Measurements from ENCODE around the gene TNFSF10. TPM values are rescaled to one million over a fixed set of nuclear protein-coding genes. Genes with fewer than 3 reads are reported as not detected.
A peak's percentile ranks its signal among the peaks of the same experiment; 100 is the strongest.

TNFSF10 gene
- total and polyA plus RNA-seq, 2 of the 4 experiments (the other 2 are of a cell fraction): 0.63 to 1.3 TPM

DNA sequence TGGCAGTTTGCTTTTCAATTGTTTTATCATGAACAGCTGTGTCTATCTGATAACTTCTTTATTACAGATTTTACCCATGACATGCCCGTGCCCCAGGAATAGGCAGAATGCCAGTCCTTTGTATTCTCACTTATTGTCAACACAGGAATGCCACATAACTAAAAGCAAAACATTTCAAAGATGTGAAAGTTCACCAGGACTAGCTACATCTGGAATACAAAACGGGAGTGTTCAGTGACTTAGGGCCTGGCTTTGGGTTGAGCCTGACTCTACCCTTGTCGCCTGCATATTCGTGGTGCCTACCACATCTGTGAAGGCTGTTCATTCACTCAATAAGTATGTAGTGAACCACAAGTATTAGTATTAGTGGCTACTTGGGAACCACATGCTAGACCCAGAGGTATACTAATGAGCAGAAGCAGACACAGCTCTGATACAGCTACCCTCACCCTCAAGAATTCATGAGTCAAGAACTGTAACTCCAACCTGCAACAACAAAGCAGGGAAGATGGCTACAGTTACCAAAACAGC is 2.9 kb downstream of the TNFSF10 start:
- Histone ChIP-seq H3K4me3 (ENCODE audit: insufficient read depth, low read depth, low read length) (no peak overlapping the region), H2BK20ac (ENCODE audit: low read depth, low read length) (peak overlapping the region; percentile 30; the same call in 1 of the 2 replicates), H4K5ac (ENCODE audit: low read depth, low read length) (no peak overlapping the region), H4K91ac (ENCODE audit: insufficient read depth, low read depth, low read length) (no peak overlapping the region), H2BK5ac (ENCODE audit: low read depth, low read length, poor library complexity, severe bottlenecking) (peak overlapping the region; percentile 55), H3K27me3 (ENCODE audit: control insufficient read depth, insufficient read depth, low read length) (no peaks in the 10 kb centered on the region), H2AFZ (replicated peaks; ENCODE audit: low read length, poor library complexity) (no peak overlapping the region), H3K4me2 (ENCODE audit: low read depth, low read length) (peak overlapping the region; percentile 4; the same call in 1 of the 2 replicates), H3K14ac (replicated peaks; ENCODE audit: low read depth, low read length) (0 out of 2 replicates have a peak overlapping the region, but pooled peaks have one; percentile 25), H4K8ac (ENCODE audit: low read depth in 2 of 2, low read length in 2 of 2) (0 out of 4 replicates have a peak overlapping the region, but pooled peaks of 1 of the 2 experiments have one; percentile 26), H3K23ac (ENCODE audit: low read depth, low read length) (no peak overlapping the region), H3K18ac (ENCODE audit: low read depth, low read length) (peak overlapping the region; percentile 17; the same call in 1 of the 2 replicates), H2AK5ac (ENCODE audit: low read depth, low read length) (no peak overlapping the region), H3K36me3 (ENCODE audit: control insufficient read depth, insufficient read depth, low read length) (no peaks in the 10 kb centered on the region), H3K27ac (ENCODE audit: insufficient read depth, low read length) (no peak overlapping the region), H2BK15ac (ENCODE audit: low read depth, low read length) (no peak overlapping the region; the same call in 2 of the 3 replicates), H3K56ac (ENCODE audit: extremely low read depth, insufficient read depth, low read length) (no peak overlapping the region), H4K20me1 (ENCODE audit: insufficient read depth, low read length) (no peaks in the 10 kb centered on the region), H3K9me1 (ENCODE audit: insufficient read depth, low read length) (peaks cover 9% of the 10 kb centered on the region), H3K9me3 (ENCODE audit: control insufficient read depth, insufficient read depth, low read length) (no peaks in the 10 kb centered on the region), H2BK120ac (ENCODE audit: low read depth, low read length) (no peak overlapping the region), H3K4me1 (ENCODE audit: control insufficient read depth, insufficient read depth, low read length) (peaks cover 14% of the 10 kb centered on the region), H3K9ac (ENCODE audit: low read depth, low read length) (no peak overlapping the region), H3K79me1 (ENCODE audit: low read depth in 1 of 2, low read length in 2 of 2) (no peaks in the 10 kb centered on the region), H3K4ac (ENCODE audit: low read depth, low read length) (no peak overlapping the region), H2AK9ac (replicated peaks; ENCODE audit: low read depth, low read length, poor library complexity) (no peak overlapping the region)
- intact Hi-C loops (cut with micrococcal nuclease) (no loop called here), in situ Hi-C loops (cut with MboI; ENCODE audit: low sequenced_read_pairs) (no loop called here), dilution Hi-C loops (cut with HindIII; ENCODE audit: low sequenced_read_pairs, unreplicated experiment) (no loop called here)
- ATAC-seq (ENCODE audit: low read depth) (peak; percentile 66), DNase-seq (peak; percentile 95)
- ChIA-PET POLR2A (ENCODE audit: unreplicated experiment) (no interaction called here), CTCF (interaction anchor here (1.0 kb wide), 1 partner anchor 75 kb away, joined by 3 read pairs; no protein-coding TSS in a partner anchor)
- BruUV-seq (replicated peaks): no TSS peak
- WGBS, 2 experiments (ENCODE audit: extremely low coverage in 2 of 2, insufficient read length in 1 of 2): no CpG with 5 or more reads among the region's 4 CpGs
- TF ChIP-seq, protein P1, sequence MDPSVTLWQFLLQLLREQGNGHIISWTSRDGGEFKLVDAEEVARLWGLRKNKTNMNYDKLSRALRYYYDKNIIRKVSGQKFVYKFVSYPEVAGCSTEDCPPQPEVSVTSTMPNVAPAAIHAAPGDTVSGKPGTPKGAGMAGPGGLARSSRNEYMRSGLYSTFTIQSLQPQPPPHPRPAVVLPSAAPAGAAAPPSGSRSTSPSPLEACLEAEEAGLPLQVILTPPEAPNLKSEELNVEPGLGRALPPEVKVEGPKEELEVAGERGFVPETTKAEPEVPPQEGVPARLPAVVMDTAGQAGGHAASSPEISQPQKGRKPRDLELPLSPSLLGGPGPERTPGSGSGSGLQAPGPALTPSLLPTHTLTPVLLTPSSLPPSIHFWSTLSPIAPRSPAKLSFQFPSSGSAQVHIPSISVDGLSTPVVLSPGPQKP (IDR thresholded peaks at IDR 0.05; ENCODE audit: borderline replicate concordance, low read depth, low read length): no peak
- TF ChIP-seq MAZ (IDR thresholded peaks at IDR 0.05; ENCODE audit: borderline replicate concordance, low read depth, low read length) (no peak; the same call in 1 of the 2 replicates), NFE2L2 (IDR thresholded peaks at IDR 0.05; ENCODE audit: low read depth, low read length) (no peak), RAD21 (IDR thresholded peaks at IDR 0.05; ENCODE audit: low read length) (no peak), FOS (IDR thresholded peaks at IDR 0.05; ENCODE audit: low read depth, low read length) (peak; percentile 33; the same call in 1 of the 2 replicates), SMC3 (IDR thresholded peaks at IDR 0.05; ENCODE audit: low read depth, low read length) (no peak)
